COR-L47 (cell line): ENCODE results near the gene GREM2.
A peak's percentile ranks its signal among the peaks of the same experiment; 100 is the strongest.

Source experiments
- DNase-seq: peaks from one replicate; lab custom pipeline; 2025; lab: John Stamatoyannopoulos, UW

The GREM2 gene

DNA sequence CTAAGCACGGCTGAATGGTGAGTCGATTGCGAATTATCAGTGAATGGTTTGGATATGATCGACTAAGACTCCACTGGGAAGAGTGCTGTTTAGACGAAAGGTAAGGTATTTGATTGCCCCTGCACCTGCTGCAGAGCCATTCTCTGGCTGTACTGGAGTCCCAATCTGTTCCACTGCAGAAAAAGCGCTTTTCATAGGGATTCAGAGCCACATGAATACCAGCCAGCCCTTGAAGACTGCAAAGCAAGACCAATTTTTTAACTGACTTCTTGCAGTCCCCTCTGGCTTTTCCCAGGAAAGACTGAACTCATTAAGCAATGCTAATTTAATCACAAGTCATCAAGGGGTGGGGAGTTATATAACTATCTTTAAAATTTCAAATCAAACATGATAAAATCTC, 1.3 kb downstream of the GREM2 start:
- DNase-seq: no peak

DNA sequence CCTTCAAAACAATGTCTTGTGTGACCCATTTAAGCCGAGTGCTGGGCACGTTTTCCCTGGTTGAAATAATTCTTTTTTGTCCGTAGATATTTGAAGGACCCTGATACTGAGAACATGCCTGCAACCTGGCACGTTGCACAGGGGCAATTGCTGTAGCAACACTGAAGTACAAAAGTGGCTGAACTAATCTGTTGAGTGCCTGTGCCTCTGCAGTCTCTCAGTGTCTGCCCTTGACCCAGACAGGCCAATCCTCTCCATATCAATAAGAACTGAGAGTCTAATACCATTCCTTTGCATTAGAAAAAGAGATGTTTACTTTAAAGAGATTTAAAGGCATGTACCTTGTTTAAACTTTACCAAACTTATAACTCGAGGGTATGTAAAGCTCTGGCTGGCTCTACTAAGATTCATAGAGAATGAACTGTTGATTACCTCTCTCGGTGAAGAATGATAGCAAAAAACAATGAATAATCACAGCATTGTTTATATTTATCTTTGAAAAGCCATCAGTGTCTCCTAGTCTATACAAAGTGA, 2.4 kb downstream of the GREM2 start:
- DNase-seq: no peak

DNA sequence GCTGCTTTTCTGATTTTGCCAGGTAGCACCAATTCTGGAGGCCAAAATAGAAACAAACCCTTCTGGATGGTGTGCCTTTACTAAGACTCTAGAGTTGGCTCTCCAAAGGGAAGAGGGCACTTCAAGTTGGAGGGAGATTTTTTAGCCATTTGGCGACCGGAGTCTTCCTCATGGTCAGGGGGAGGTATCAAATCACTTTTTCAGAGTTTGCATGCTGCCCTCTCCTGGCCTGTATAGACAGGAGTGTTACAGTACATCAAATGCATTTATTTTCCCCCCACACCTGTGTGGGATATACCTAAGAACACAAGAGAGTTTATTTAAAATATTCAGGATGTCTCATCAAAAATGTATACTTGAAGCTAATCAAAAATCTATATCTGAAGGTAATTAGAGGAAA, 3.2 kb downstream of the GREM2 start:
- peak; percentile 45 for DNase-seq

DNA sequence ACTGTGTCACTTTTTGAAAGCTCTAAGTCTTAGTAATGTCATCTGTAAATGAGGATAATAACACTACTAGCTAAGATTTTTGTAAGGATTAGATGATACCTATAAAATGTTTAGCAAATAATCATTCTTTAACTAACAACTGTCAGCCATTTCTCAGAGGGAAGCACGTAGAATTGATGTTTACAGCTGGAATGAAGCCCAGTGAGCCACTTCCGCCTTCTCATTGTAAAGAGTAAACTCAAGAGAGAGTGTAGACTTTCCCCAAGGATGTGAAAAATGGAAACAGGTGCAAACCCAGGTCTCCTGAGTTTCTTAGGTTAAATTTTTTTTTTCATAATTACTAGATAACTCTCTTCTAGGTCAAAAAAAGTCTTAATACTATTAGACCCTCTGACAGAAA, 4.9 kb downstream of the GREM2 start:
- peak; percentile 2 for DNase-seq

DNA sequence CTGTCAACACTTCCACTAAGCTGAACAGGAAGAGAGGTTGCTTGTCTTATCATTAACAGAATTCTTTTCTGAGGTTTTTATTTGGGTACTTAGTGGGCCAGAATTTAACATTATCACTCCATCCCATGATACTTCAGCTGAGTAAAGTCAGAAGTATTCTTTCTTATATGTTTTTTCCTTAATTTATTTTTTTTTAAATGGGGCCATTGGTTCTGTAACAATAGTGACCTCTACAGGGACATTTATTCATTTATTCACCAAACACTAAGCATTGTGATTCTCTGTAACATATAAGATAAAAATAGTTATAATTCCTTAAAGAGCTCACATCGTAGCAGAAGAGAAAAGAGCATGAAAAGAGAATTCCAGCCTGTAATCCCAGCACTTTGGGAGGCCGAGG, 9.8 kb downstream of the GREM2 start:
- no peak for DNase-seq

DNA sequence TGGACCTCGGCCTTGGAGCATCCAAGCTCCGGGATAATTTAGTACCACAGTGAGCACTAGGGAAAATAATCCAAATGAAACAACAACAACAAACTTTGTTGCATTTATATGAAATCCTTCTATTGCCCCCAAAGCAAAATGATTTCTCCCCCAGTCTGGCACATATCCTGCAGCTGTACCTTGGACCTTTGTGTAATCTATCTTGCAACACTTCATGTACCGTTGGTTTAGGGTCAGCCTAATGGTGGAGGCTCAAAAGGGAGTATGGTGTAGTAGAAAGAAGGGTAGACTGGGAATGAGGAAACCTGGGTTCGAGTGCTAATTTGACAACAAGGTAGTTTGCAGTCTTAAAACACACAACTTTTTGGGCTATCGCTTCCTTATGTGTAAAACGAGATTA, 12.1 kb downstream of the GREM2 start:
- no peak for DNase-seq

DNA sequence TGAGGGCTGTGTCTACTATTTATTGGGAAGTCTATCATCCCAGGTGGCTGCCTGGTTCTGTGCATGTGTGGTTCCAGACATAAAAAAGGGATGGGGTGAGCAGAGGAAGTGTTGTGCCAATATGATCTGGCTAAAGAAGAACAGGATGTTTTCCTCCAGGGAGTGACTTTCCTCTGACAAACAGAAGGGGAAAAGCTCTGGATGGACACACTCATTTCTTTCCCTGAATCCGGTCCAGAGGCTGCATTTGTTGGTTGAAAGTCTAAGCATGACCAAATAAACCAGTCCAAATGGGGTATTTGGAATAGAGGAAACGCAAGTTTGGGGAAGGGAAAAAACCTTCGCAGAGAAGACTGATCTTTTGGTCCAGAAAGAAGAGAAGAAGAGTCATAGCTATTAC, 12.7 kb downstream of the GREM2 start:
- no peak for DNase-seq

DNA sequence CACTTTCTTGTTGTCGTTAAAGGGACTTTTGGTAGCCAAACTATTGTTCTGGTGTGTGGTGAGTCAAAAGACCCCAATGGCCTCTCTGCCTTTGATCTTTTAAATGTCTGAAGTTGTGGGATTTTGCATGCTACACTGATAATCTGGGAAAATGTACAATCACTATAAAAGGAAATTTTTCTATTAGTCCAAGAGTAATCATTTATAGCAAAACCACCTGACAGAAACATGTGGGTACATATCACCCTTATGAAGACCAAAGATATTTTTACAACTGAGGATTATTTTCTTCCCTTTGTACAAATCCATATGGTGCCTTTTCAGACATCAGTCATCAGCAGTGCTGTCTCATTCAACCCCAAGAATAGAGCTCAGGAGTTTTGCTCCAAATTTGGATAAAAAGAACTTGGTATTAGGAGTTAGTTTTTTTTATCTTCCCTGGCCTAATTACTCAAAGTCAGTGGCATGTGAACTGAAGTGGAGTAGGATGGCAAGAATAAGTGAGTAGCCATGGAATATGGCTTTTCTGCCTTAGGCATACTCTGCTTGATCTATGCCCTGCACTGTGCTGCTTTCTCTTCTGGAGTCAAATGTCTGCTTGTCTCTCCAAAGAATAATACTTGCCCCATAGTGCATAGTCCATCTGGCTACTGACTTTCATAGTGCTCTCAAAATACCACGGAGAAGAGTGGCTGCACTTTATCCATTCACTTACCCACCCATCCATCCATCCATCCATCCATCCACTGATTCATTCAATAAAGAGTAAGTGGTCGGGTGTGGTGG, 13.5 kb downstream of the GREM2 start:
- no peak for DNase-seq

DNA sequence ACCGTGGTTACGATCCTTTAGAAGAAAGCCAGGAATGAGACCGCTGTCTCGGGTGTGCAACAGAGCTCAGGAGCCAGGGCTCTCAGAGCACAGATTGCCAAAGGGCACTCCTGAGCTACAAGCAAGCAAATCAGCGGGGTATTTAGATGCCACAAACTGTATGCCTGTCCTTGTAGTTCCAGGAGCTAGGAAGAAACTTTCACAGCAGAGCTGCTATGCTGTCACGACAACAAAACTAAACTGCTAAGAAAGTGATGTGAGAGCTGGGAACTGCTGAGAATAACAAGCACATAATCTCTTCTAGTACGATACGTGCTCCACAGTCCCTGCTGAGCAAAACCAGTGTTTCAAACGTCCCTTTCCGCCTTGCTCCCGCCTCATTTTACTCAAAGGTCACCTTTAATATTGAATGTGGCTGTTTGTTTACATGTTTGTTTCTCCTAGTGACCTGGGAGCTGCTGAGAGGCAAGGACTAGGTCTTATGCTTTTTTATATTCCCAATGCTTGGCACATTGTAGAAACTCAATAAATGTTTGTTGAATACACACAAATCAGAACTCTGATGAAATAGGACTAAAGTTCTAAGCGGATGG, 14.7 kb downstream of the GREM2 start:
- no peak for DNase-seq

DNA sequence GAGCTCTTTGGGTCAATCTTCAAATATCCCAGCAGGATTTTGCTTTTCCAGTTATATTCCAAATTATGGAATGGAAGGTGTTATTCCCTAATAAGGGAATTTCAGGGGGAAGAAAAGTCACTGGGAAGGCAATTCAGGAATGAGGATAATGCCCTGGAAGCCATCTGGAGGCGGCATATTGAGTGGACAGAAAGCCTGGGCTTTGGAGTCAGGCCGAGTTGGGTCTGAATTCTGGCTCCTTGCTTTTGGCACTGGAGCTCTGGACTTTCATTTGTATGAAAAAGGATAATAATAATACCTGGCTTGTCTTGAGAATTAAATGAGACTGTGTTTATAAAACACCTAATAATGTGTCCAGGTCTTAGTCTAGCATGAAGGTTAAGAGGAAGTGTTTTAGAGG, 16.5 kb downstream of the GREM2 start:
- no peak for DNase-seq

DNA sequence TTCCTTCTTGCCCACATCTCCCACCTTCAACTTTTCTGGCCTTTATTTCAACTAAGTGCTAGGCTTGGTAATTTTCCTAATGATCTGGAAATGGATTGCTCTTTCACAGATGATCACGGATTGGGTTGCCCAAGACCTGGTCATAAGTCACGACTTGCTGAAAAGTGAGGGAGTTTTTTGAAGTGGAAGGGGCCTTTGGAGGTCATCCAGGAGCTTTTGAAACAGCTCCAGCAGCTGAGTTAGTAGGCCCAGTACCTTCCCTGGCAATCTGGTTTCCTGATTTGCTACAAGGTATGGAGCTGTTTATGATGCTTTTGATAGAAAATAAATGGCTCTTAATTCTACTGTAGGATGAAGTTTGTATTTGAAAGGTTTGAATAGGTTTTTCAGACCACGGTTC, 20.4 kb downstream of the GREM2 start:
- DNase-seq: no peak

DNA sequence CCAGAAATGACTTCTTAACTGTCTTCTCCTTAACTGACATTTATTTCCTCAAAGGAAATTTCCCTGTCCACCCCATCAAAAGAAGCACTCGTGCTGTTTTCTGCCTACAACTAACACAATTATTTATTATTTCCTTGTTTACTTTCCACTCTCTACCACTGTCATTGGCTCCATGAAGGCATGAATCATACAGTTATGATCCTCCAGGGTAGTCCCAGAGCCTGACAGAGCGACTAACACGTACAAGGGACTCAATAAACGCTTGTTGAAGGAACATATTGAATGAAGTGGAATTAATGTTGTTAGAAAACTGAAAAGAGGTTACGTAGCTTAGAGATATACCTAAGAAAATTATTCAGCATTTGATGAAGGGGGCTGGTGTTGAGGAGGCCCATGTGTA, 20.9 kb downstream of the GREM2 start:
- DNase-seq: no peak

DNA sequence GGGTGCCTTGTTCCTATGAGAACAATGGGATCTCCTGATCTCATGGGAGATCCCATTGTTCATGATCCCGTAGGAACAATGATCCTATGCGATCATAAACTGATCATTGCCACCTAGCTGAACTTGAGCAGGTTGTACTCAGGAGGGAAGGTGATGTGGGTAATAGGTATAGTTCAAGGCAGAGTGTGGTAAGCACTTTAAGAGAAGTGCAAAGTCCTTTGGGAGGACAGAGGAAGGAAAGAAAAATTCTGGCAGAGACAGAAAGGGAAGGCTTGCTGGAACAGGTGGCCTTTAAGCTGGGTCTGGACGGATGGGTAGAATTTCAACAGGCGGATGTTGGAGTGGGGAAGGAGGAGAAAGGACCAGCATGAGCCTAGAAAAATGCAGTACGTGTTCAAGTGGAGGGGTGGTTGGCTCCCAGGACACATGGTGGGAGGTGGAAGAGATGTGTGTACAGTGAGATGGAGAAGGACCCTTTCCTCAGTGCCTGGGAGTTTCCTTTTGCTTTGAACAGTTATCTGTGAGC, 22.3 kb downstream of the GREM2 start:
- no peak for DNase-seq

DNA sequence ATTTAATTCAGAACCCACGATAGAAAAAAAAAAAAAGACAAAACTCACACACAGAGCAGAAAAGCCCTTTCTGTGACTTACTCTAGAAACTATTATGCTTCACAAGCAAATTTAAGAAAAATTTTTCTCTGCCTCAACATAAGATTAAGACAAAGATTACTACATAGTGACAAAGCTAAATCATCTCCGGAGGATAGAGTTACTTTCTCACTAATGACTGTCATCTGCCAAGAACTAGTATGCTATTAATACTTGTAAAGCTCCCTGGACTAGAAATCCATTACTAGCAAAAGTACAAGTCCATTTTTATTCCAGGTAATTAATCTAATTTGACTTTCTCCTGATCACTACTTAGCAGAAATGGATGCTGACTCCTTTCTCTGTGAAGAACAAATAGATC, 25.9 kb downstream of the GREM2 start:
- DNase-seq: no peak

DNA sequence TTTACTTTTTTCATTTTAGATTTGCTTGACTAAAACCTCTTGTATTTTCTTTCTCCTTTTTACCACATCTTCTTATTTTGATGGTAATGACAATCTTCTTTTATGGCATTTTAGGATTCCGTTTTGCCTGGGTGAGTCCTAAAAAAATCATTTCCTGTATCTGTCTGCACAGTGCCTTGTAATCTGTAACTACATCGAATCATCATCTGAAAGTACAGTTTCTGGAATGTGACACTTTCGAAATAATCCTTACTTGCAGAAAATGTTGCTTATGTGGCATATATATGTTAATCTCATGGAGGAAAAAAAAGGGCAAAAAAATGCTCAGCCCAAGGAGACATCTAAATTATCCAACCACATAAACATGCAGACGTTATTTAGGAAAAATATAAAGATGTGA, 29.0 kb downstream of the GREM2 start:
- DNase-seq: no peak

DNA sequence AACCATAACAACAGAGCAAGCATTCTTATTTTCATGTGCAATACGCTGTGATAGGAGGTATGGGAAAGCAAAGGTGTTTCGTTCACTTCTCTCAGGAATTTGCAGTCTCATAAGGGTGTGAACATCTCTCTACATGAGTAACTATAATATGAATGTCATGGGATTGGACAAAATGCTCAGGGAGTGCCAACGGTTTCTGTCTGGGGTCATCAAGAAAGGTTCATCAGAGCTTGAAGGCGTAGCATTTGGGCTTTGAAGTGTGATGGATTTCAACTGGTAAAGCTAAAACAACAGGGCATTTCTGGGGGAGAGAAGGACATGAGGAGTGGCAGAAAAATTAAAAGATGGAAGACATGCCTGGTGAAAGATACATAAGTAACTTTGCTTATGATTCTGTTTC, 32.4 kb downstream of the GREM2 start:
- DNase-seq: no peak

DNA sequence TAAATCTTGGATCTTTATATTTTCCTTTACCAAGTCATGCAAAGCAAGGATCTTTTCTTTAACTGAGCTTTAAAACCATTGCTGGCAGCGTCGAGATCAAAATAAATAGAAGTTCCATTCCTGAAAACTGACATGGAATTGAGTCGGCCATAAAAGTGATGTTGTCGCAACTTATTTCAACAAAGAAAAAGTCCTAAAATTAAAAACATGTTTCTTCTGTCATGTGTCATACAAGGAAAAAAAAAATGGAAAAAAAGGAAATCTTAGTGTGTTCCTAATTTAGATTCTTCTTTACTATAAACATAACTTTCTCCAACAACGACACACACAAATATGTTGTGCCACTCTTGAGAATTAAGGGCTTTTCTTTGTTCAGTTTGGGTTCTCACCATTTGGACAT, 34.9 kb downstream of the GREM2 start:
- no peak for DNase-seq

DNA sequence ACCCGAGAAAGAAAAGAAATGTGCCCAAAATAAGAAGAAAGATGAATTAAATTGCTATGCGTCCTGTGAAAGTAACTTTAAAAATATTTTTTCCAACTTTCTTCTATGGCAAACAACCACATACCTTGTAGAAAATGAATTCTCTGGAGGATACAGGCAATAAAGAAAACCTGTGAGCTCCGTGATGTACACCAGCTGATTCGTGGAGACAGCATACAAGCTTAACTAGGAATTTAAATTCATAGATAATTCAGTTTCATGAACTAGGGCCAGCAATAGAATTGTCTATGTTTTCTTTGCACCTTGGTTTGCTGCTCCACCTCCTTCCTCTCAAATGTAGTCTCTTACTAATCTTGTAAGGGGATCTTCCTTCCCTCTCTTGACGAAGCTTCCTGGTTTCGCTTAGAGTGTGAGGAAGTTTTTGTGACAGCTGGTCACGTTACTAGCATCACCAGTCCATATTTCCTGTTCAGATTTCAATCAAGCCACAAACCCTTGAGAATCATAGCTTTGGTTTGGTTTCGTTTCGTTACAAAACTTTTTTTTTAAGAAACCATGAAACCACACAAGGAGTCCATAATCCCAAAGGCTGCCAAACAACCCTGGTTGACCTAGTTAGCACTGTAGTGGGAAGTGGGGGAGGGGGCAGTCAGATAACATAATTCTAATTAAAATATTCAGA, 35.8 kb downstream of the GREM2 start:
- no peak for DNase-seq

DNA sequence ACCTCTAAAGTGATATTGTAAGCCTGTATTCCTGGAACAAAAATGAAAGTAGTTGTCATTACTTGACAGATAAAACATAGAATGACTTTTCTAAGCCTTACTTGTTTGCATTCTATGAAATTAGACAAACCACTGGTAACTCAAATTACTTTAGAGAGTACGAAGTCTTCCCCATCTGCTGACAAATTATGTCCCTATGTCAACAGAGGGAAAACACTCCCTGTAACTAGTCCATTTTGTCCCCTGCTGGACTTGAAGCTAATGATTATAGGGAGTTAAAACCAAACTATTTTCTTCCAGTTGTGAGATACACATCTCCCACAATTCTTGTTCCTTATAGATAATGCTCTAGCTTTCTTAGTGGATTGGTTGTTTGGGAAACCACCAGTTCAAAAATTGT, 39.6 kb downstream of the GREM2 start:
- DNase-seq: no peak

DNA sequence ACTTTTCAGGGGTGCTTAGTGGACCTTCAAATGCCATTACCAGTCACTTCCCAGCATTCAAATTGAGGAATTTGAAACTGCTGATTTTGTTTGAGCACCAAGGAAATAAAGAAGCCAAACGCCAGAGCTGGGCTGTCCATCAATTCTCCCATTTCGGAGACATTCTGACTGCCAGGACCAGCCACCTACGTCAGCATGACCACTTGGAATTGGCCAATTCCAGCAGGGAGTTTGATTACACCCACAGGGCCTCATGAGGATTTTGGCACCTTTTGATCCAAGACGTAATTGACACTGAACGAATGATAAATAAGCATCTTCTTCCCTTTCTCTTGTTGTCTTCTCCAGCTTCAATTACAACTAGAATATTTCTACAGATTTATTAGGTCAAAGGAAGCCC, 40.2 kb downstream of the GREM2 start:
- DNase-seq: no peak

DNA sequence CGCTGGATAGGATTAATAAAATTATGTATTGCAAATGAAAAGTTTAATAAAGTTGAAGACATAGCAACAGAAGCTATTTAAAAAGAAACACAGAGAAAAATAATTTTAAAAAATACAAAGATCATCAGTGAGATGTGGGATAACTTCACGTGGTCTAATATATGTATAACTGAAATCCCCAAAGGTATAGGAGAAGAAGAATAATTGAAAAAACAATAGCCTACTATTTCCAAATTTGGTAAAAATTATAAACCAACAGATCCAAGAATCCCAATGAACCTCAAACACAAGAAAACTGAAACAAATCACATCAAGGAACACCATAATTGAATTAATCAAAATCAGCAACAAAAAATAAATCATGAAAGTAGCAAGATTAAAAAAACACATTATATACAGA, 44.9 kb downstream of the GREM2 start:
- no peak for DNase-seq

DNA sequence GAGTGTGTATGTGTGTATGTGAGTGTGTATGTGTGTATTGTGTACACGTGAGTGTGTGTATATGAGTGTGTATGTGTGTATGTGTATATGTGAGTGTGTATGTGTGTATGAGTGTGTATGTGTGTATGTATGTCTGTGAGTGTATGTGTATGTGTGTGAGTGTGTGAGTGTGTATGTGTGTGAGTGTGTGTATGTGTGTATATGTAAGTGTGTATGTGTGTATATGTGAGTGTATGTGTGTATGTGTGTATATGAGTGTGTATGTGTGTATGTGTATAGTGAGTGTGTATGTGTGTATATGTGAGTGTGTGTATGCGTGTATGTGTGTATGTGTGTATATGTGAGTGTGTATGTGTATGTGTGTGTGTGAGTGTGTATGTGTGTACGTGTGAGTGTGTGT, 49.2 kb downstream of the GREM2 start:
- no peak for DNase-seq

DNA sequence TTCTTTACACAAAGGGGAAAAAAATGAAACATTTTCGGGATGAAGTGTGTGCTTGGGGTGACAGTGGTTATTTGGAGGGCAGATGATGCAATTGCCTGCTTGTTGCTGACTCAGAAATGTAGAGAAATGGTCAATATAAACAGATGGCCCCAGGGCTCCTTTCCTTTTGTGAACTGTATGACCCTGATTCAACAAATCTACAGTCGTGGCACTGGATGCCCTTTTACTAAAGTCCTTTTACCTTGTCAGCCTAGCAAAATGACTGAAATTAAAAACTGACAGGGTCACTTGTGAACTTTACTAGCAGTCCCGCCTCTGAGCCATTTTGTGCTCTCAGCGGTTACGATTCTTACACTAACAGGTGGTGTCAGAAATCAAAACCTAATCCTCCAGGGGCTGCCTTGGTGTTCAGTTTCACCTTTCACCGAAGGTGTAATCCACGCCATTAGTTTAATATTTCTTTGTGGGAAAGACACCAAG, 49.8 kb downstream of the GREM2 start:
- DNase-seq: no peak
